Measurements from ENCODE around the gene HINT3.
A peak's percentile ranks its signal among the peaks of the same experiment; 100 is the strongest.
"Not testable (repeated sequence)": the region's sequence is repeated elsewhere in the genome, so short reads cannot be mapped to it uniquely, and the experiment has no call there.

HINT3 gene

DNA sequence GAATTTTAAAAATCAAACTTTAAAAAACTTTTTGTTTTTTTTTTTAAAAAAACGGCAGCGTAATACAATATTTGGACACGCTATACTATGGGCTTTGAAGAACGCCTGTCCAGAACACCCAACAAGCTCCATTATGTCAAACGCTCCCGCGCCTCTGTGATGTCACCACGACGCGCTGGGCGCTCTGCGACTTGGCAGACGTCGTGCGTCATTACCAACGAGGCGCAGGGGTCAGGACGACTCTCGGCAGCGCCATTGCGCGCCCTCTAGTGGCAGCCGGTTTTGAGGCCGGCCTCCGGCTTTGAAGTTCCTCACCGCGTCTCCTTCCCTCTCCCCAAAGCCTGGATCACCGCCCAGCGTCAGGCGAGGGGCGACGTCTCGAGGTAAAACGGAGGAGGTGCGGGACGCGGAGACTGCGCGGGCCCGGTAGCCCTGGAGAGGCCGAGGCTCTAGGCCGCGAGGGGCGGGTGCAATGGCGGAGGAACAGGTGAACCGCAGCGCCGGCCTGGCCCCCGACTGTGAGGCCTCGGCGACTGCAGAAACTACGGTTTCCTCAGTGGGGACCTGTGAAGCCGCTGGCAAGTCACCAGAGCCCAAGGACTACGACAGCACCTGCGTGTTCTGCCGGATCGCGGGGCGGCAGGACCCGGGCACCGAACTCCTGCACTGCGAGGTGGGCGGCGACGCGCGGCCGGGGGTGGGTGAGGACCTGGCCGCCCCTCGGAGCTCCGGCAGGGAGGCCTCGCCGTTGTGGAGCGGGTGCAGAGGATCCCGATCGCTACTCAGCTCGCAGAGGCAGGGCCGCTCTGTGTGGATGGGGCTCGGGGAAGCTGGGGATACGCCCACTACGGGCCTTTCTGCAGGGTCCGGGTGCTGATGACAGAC lies at the start of gene HINT3:
HINT3 (plus strand) TSS at position 265 of the 885 bp plus-strand sequence; CDS start at position 473, 208 bp downstream.
- DNase-seq, result peak; percentile 100

DNA sequence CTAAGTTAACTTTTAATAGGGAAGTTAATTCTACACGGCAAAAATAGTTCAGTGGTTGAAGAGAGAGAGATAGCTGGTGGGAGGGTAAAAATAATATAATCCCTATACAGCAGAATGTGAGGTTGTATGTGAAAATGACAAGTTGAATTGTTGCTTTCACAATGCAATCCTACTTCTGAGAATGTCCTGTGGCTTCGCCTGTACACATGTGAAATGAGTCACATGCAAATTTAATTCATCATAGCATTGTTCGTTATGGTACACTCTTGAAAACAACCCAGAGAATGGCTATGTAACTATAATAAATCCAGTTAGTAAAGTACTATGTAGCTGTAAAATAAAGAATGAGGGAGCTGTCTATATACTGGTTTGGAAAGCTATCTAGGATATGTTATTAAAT lies 46.0 kb upstream of the HINT3 start:
- DNase-seq, result peak; percentile 78

GRCh38 chr6:125911051-125911451 lies 45.5 kb upstream of the HINT3 start:
- peak; percentile 39 for DNase-seq

DNA sequence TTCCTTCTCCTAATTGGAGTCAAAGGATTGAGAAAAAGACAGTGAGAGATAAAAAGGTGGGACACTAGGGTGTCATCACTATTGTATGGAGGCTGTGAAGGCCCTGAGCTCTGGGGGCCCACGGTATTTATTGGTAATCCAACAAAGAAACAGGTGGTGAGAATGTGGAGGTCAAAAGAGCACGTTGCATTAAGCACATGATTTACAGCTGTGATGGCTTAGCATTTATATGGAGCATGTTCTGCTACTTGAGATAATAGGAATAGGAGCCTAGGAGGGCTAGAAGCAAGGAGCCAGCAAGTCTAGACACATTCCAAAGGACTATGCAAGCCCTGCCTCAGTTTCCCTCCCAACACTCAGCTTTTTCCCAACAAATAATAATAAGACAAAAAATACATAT lies 44.1 kb upstream of the HINT3 start:
- DNase-seq, result not testable (repeated sequence)

DNA sequence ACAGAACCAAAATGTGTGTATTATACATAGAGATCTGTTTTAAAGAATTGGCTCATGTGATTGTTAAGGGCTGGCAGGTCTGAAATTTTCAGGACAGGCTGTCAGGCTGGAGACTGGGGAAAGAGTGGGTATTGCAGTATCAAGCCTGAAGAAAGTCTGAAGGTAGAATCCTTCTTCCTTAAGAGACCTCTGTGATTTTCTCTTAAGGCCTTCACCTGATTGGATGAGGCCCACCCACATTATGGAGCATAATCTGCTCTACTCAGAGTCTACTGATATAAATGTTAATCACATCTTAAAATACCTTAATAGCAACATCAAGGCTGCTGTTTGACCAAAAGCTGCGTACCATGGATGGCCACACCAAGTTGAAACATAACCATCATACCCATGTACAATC lies 43.4 kb upstream of the HINT3 start:
- no peak for DNase-seq

DNA sequence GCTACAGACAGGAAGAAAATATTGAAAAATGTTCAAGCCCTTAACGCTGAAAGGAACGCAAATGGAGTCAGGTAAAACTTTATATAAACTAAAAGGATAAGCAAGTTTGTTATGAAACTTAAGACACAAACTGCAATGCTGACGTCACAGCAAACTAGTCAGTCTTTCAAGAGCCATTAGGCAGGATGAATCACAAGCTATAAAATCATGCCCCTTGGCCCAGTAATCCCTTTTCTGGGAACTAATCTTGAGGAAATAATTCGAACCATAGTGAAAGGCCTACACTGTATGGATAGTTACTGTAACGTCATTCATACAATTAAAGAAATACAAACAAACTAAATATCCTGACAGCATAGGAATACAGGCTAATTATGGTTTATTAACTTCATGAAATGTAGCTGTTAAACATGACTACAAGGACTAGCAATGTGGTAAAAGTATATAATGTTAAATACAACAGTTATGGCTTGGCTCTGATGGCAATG lies 42.7 kb upstream of the HINT3 start:
- peak; percentile 62 for DNase-seq

DNA sequence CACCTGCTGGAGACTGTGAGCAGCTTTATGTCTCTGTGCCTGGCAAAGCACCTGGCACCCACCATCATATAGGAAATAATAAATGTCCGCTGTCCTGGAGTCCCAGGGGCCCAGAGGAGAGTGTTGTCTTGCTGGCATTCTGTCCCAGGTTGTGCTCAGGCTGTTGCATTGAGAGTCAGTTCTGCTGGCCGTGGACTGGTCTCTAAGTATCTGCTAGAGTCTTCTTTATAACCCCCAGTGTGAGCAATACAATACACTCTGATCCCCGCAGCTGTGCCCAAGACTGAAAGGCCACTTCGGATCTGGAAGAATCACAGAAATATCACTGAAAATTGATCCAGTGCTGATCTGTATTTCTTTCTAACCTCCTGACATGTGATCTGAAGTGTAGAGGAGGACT lies 38.3 kb upstream of the HINT3 start:
- DNase-seq, result no peak

- DNase-seq, result peak; percentile 94
Observed at GRCh38 chr6:125918681-125919566, 37.6 kb upstream of the HINT3 start.

DNA sequence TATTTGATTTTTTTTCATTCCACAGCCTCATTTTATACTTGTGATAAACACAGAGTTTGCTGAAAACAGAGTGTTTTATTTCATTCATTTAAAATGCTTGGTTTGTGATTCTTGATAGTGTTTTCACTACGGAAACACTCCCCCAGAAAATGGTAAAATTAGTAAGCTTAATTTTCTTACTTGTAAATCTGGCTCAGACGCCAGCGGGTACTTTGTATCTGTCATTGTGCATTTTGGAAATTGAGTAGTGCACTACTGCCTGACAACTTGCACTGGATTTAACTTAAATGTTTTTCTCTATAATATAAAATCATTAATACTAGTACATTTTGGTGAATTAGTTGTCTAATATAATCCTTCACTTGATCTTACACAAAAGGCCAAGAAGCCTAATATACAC lies 37.0 kb upstream of the HINT3 start:
- no peak for DNase-seq

DNA sequence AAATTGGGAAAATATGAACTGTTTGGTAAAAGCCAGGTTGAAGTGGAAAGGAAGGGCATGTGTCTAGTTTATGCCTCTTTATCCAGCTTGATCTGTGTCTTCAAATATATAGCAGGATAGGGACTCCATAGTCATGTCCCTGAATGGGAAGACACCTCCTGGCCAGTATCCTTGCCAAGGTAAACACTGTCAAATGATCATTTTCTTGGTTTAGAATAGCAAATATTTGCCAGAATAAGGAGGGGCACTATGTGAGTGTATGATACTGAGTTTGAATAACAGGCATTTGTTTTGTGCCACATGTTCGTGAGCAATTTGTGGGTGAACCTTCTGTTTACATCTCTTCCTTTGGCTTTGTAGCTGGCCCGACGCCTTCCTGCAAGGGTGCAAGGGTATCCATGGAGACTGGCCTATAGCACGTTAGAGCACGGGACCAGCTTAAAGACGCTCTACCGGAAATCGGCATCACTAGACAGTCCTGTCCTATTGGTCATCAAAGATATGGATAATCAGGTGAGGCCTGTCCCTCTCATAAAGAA lies 34.2 kb upstream of the HINT3 start:
- DNase-seq, result no peak

DNA sequence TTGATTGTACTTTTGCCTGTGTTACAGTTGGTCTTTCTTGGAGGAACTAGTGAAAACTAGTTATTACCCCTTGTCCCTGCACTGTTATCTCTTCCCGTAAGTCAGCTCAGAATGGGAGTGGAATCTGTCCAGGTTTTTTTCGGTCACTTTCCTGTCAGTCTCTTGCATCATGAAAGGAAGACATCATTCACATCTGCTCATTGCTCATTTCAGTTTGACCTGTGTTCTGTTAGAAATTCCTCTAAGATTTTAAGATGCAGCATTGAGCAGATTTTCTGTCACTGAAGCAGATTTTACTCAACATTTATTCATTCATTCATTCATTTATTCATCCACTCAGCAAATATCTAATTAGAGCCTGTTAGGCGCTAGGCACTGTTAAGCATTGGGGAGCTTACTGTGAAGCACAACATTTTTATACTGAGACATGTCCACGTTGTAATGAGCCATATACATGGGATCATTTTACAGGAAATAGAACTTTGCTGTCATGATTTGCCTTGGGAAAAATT lies 33.1 kb upstream of the HINT3 start:
- DNase-seq, result peak; percentile 55

DNA sequence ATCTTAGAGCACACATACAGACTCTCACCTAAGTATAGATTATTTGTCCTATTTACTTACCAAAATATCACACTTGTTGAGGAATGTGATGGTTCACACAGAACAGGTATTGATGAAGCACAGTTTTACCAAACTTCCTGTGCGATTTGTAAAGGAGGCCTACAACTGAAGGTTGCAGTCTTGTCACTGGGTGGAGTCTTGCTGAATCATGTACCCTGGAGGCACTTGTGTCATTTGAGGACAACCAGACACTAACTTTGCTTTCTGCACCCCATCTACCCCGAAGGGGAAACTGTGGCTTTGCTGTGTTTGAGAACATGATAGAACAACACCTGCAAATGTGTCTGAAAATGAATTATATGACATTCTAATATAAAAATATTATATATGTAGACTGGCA lies 32.4 kb upstream of the HINT3 start:
- no peak for DNase-seq

DNA sequence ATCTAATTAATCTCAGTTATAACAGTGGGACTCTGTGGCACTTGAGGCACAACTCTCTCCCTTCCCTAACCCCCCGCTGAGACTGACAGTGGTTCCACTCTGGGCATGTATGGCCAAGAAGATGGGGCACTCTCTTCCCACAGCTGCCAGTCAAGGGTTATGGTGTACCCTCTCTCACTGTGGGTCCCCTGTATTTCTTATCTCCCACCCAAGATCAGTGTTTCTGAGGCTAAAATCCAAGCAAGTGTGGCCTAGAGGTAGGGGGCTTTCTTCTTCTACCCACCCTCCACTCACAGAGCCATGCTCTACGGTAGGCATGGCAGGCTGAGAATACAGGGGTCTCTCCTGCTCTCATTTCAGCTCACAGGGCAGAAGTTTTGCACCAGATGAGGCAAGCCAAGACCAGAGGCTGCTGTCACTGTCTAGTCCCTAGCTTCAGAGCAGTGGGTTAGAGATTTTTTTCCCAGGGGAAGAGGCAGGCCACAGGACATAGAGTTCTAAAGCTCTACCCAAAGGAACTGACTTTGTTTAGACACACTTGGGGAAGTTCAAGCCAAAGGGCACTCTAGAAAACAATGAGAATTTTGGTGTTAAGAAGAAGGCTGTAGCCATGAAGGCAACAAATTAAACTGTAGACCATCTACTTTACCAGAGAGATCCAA lies 31.7 kb upstream of the HINT3 start:
- DNase-seq, result no peak

GRCh38 chr6:125926711-125927110 lies 29.9 kb upstream of the HINT3 start:
- DNase-seq, result no peak

- no peak for DNase-seq
Observed at GRCh38 chr6:125927761-125928160, 28.8 kb upstream of the HINT3 start.

DNA sequence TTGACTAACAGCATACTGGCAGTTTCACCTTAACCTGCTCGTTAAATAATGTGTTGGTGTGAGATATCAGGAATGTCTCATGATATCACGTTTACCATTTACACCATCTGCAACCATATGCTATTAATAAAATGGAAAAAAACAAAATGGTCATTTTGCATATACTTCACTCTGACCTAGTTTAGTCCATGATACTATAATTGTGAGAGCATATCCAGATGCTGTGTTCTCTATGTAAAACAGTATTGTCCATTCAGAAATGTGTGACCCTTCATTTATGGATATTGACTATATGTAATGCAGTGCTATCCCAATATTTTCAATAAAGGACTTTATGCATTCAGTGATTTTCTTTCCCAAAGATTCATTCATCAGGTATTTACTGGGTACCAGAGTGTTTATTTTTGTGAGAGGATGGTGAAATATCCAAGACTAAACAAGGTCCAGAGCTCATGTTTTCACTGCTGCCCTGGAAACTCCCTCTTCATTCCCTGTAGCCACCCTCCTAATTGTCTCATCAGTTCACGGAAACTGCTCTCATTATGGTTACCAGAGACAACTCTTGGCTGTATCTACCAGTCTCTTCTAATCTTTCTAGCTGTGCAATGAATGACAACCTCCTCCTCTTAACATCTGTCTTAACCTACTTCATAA lies 25.7 kb upstream of the HINT3 start:
- no peak for DNase-seq

GRCh38 chr6:125931733-125932450 lies 24.7 kb upstream of the HINT3 start:
- DNase-seq, result no peak

DNA sequence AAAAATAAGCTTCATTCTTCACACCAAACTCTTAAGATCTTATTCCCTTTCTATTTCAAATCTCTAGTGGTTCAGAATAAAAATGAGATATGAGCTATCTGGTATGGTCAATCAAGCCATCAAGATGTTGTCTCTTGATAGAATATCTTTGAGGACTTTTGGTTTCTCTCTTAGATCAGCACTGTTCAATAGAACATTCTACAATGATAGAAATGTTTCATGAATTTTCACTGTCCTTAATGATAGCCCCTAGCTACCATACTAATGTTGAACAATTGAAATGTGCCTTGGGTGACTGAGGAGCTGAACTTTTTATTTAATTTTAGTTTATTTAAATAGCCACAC lies 24.1 kb upstream of the HINT3 start:
- no peak for DNase-seq

DNA sequence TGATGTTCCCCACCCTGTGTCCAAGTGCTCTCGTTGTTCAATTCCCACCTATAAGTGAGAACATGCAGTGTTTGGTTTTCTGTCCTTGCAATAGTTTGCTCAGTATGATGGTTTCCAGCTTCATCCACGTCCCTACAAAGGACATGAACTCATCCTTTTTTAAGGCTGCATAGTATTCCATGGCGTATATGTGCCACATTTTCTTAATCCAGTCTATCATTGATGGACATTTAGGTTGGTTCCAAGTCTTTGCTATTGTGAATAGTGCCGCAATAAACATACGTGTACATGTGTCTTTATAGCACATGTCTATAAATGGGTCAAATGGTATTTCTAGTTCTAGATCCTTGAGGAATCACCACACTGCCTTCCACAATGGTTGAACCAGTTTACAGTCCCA lies 21.1 kb upstream of the HINT3 start:
- not testable (repeated sequence) for DNase-seq

GRCh38 chr6:125939026-125939425 lies 17.5 kb upstream of the HINT3 start:
- no peak for DNase-seq

DNA sequence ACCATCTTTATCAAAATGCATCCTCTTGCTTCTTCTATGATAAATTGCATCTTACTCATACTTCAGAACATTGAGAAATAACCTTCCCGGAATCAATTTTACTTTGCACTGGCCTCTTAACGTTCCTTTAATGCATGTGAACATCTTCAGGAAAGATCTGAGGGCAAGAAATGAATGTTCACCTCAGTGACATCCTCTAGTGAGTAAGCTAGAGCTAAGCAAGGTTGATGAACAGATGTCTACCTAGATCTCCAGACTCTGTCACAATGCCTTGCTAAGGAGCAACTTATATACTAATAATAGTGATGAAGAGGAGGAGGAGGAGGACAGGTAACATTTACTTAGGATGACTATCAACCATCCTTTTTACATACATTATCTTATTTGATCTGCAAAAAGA lies 16.8 kb upstream of the HINT3 start:
- DNase-seq, result no peak

Data from suppressor macrophage treated with lipopolysaccharide for 4 hours (primary cell).